HEK293 (cell line): Measurements from ENCODE around the gene MARCHF10.

Experiments used
- CTCF ChIA-PET: fragments of 350-600 bp; formaldehyde crosslinking; extraction: SDS; loops from one replicate; lab custom pipeline; 2021; ENCODE audit warnings: antibody characterized with exemption; lab: Yijun Ruan, JAX
- POLR2A ChIA-PET: fragments of 300-600 bp; formaldehyde crosslinking; extraction: SDS; loops from one replicate; lab custom pipeline; 2020; ENCODE audit warnings: antibody characterized with exemption, inconsistent platforms; lab: Yijun Ruan, JAX
- H3K27ac ChIP-seq: fragments of 200-500 bp; sonication (Bioruptor generic); 2 replicates; pipeline ENCODE4 v1.5.1; 2014; ENCODE audit warnings: low read depth, low read length, control low read depth, inconsistent platforms; ENCODE audit errors: extremely low read depth
- H3K36me3 ChIP-seq, 2 experiments: fragments of 200-500 bp in 1 of 2; sonication (Bioruptor generic) in 1 of 2; 1 replicate in 1 of 2; 2 replicates in 1 of 2; pipeline ENCODE4 v1.5.1; 2014 to 2017; ENCODE audit warnings: inconsistent platforms in 2 of 2, low read length in 2 of 2; ENCODE audit not compliant: control insufficient read depth in 2 of 2, insufficient read depth in 1 of 2
- H3K4me1 ChIP-seq: fragments of 200-500 bp; sonication (Bioruptor generic); 2 replicates; pipeline ENCODE4 v1.5.1; 2014; ENCODE audit warnings: mild to moderate bottlenecking, low read length, inconsistent platforms; ENCODE audit not compliant: control insufficient read depth, insufficient read depth
- H3K4me3 ChIP-seq: 2 replicates; pipeline ENCODE4 v1.5.1; 2011; ENCODE audit warnings: low read depth, mild to moderate bottlenecking, control low read depth, low read length, moderate library complexity
- H3K9me3 ChIP-seq: fragments of 200-500 bp; sonication (Bioruptor generic); 2 replicates; pipeline ENCODE4 v1.5.1; 2014; ENCODE audit warnings: low read depth, low read length, inconsistent platforms; ENCODE audit not compliant: control insufficient read depth, insufficient read depth
- BCL11A ChIP-seq: fragments of 450-650 bp; formaldehyde crosslinking; IDR thresholded peaks from 2 replicates; pipeline ENCODE4 v1.5.1; 2016; ENCODE audit warnings: low read depth, missing biosample characterization, missing genetic modification characterization
- EGR2 ChIP-seq: fragments of 450-650 bp; formaldehyde crosslinking; IDR thresholded peaks from 2 replicates; pipeline ENCODE4 v1.5.1; 2016; ENCODE audit warnings: low read depth, missing biosample characterization, missing genetic modification characterization
- HOXC10 ChIP-seq: sonication (generic); formaldehyde crosslinking; IDR thresholded peaks from 2 replicates; pipeline ENCODE4 v1.8.1; 2023; ENCODE audit warnings: mild to moderate bottlenecking, missing genetic modification reagents
- KLF1 ChIP-seq: fragments of 450-650 bp; formaldehyde crosslinking; IDR thresholded peaks from 2 replicates; pipeline ENCODE4 v1.5.1; 2016; ENCODE audit warnings: missing biosample characterization, missing genetic modification characterization
- KLF9 ChIP-seq: fragments of 450-650 bp; formaldehyde crosslinking; IDR thresholded peaks from 2 replicates; pipeline ENCODE4 v1.5.1; 2016; ENCODE audit warnings: missing biosample characterization, missing genetic modification characterization, low read depth
- MZF1 ChIP-seq: fragments of 450-650 bp; formaldehyde crosslinking; IDR thresholded peaks from 2 replicates; pipeline ENCODE4 v1.5.1; 2017; ENCODE audit warnings: missing biosample characterization, missing genetic modification characterization, borderline replicate concordance
- OVOL3 ChIP-seq: fragments of 450-650 bp; formaldehyde crosslinking; IDR thresholded peaks from 2 replicates; pipeline ENCODE4 v1.5.1; 2016; ENCODE audit warnings: missing biosample characterization, missing genetic modification characterization
- PRDM10 ChIP-seq: fragments of 450-650 bp; formaldehyde crosslinking; IDR thresholded peaks from 2 replicates; pipeline ENCODE4 v1.5.1; 2016; ENCODE audit warnings: missing biosample characterization, missing genetic modification characterization
- RBAK ChIP-seq: fragments of 450-650 bp; formaldehyde crosslinking; IDR thresholded peaks from 2 replicates; pipeline ENCODE4 v1.5.1; 2016; ENCODE audit warnings: missing biosample characterization, missing genetic modification characterization
- SP2 ChIP-seq: fragments of 450-650 bp; formaldehyde crosslinking; IDR thresholded peaks from 2 replicates; pipeline ENCODE4 v1.5.1; 2016; ENCODE audit warnings: missing biosample characterization, missing genetic modification characterization
- SP3 ChIP-seq: fragments of 450-650 bp; formaldehyde crosslinking; IDR thresholded peaks from 2 replicates; pipeline ENCODE4 v1.5.1; 2016; ENCODE audit warnings: missing biosample characterization, missing genetic modification characterization
- ZFHX2 ChIP-seq: fragments of 450-650 bp; formaldehyde crosslinking; conservative IDR thresholded peaks from 2 replicates; pipeline ENCODE4 v1.5.1; 2016; ENCODE audit warnings: missing biosample characterization, missing genetic modification characterization
- ZNF146 ChIP-seq: fragments of 450-650 bp; formaldehyde crosslinking; IDR thresholded peaks from 2 replicates; pipeline ENCODE4 v1.5.1; 2016; ENCODE audit warnings: missing biosample characterization, missing genetic modification characterization
- ZNF24 ChIP-seq: fragments of 450-650 bp; formaldehyde crosslinking; IDR thresholded peaks from 2 replicates; pipeline ENCODE4 v1.5.1; 2016; ENCODE audit warnings: missing biosample characterization, missing genetic modification characterization
- ZNF266 ChIP-seq: fragments of 450-650 bp; formaldehyde crosslinking; IDR thresholded peaks from 2 replicates; pipeline ENCODE4 v1.5.1; 2016; ENCODE audit warnings: missing biosample characterization, missing genetic modification characterization, low read depth
- ZNF335 ChIP-seq: fragments of 450-650 bp; formaldehyde crosslinking; conservative IDR thresholded peaks from 2 replicates; pipeline ENCODE4 v1.5.1; 2016; ENCODE audit warnings: missing biosample characterization, missing genetic modification characterization
- ZNF398 ChIP-seq: fragments of 450-650 bp; formaldehyde crosslinking; IDR thresholded peaks from 2 replicates; pipeline ENCODE4 v1.5.1; 2017; ENCODE audit warnings: missing biosample characterization, missing genetic modification characterization
- ZNF426 ChIP-seq: fragments of 450-650 bp; formaldehyde crosslinking; IDR thresholded peaks from 2 replicates; pipeline ENCODE4 v1.5.1; 2017; ENCODE audit warnings: missing biosample characterization, missing genetic modification characterization, mild to moderate bottlenecking, inconsistent platforms, moderate library complexity
- ZNF513 ChIP-seq: fragments of 450-650 bp; IDR thresholded peaks from 2 replicates; pipeline ENCODE4 v1.5.1; 2018; ENCODE audit warnings: missing biosample characterization, missing genetic modification characterization
- ZNF561 ChIP-seq: fragments of 450-650 bp; IDR thresholded peaks from 2 replicates; pipeline ENCODE4 v1.5.1; 2018; ENCODE audit warnings: missing biosample characterization, missing genetic modification characterization, borderline replicate concordance
- ZNF664 ChIP-seq: fragments of 450-650 bp; formaldehyde crosslinking; IDR thresholded peaks from 2 replicates; pipeline ENCODE4 v1.5.1; 2016; ENCODE audit warnings: missing biosample characterization, missing genetic modification characterization
- ZNF704 ChIP-seq: fragments of 450-650 bp; formaldehyde crosslinking; IDR thresholded peaks from 2 replicates; pipeline ENCODE4 v1.5.1; 2016; ENCODE audit warnings: missing biosample characterization, missing genetic modification characterization
- ZNF837 ChIP-seq: fragments of 450-650 bp; formaldehyde crosslinking; IDR thresholded peaks from 2 replicates; pipeline ENCODE4 v1.5.1; 2016; ENCODE audit warnings: missing biosample characterization, missing genetic modification characterization

The MARCHF10 gene

GRCh38 chr17:62807812-62808575 is at the start of gene MARCHF10:
MARCHF10 (minus strand) TSS chr17:62808314; CDS start chr17:62801735, 6,579 bp downstream.
- no peaks in the 10 kb centered on the region for H3K9me3 ChIP-seq
- peak within 1 kb of the TSS; percentile 34 for H3K4me3 ChIP-seq
- H3K4me1 ChIP-seq, result no peaks in the 10 kb centered on the region; the same call in 1 of the 2 replicates
- H3K27ac ChIP-seq, result no peak within 1 kb of the TSS
- ChIA-PET POLR2A (interaction anchor here (1.4 kb wide), 1 partner anchor 12 kb away, joined by 5 read pairs; no protein-coding TSS in a partner anchor), CTCF (interaction anchor here (0.5 kb wide), 1 partner anchor 250 kb away, joined by 3 read pairs; no protein-coding TSS in a partner anchor)
- peak; percentile 47; the same call in 1 of the 2 replicates for TF ChIP-seq ZNF513 (tag by site-specific recombination)
- peak; percentile 59; the same call in 1 of the 2 replicates for TF ChIP-seq SP3 (tag by site-specific recombination)
- TF ChIP-seq KLF9, result peak; percentile 44
- TF ChIP-seq MZF1 (tag by site-specific recombination), result no peak
- no peak for TF ChIP-seq HOXC10 (CRISPR knock-in tag)
- peak; percentile 38 for TF ChIP-seq SP2
- TF ChIP-seq EGR2 (tag by site-specific recombination), result peak; percentile 69
- TF ChIP-seq ZFHX2, result peak; percentile 94
- TF ChIP-seq PRDM10 (tag by site-specific recombination), result peak; percentile 88
- no peak for TF ChIP-seq ZNF837
- peak; percentile 47; the same call in 1 of the 2 replicates for TF ChIP-seq ZNF561 (tag by site-specific recombination)
- peak; percentile 23; the same call in 1 of the 2 replicates for TF ChIP-seq ZNF335
- no peak for TF ChIP-seq BCL11A
- TF ChIP-seq ZNF398 (tag by site-specific recombination), result peak; percentile 26; the same call in 1 of the 2 replicates
- TF ChIP-seq KLF1, result peak; percentile 74
- no peaks in the 10 kb centered on the region for H3K36me3 ChIP-seq

GRCh38 chr17:62857526-62857925 is 49.4 kb upstream of the MARCHF10 start:
- POLR2A ChIA-PET, result no interaction called here
- Histone ChIP-seq H3K4me1 (no peaks in the 10 kb centered on the region), H3K27ac (no peak overlapping the region), H3K9me3 (no peaks in the 10 kb centered on the region), H3K4me3 (no peak overlapping the region), H3K36me3 (no peaks in the 10 kb centered on the region)
- CTCF ChIA-PET, result interaction anchor here (0.6 kb wide), 1 partner anchor 698 kb away, joined by 3 read pairs; no protein-coding TSS in a partner anchor
- TF ChIP-seq ZNF704 (no peak), ZNF664 (tag by site-specific recombination) (no peak), RBAK (tag by site-specific recombination) (no peak), ZNF266 (no peak), OVOL3 (tag by site-specific recombination) (no peak), ZNF24 (tag by site-specific recombination) (no peak), ZNF146 (tag by site-specific recombination) (no peak), ZNF426 (tag by site-specific recombination) (no peak)
